A549 (cell line): ENCODE data around the gene LAMC1. TPM values are rescaled to one million over a fixed set of nuclear protein-coding genes. Genes with fewer than 3 reads are reported as not detected.
"Not testable (repeated sequence)": the region's sequence is repeated elsewhere in the genome, so short reads cannot be mapped to it uniquely, and the experiment has no call there.

Experiments
- ATAC-seq, 2 experiments: fragments of 200-7000 bp in 1 of 2; fragments of >200 bp in 1 of 2; cut with Nextera tagmentation in 1 of 2; cut with Tn5 transposase in 1 of 2; 3 replicates each; pipeline versions ENCODE4 v1.8.0 to v1.9.1; 2018 to 2020; ENCODE audit warnings: mild to moderate bottlenecking in 1 of 2, moderate library complexity in 1 of 2
- CTCF ChIA-PET: fragments of 300-600 bp; sonication (Branson Sonifier 250); formaldehyde crosslinking; extraction: SDS; loops from one replicate; lab custom pipeline; 2021; ENCODE audit warnings: antibody characterized with exemption, inconsistent platforms; lab: Yijun Ruan, JAX
- POLR2A ChIA-PET: fragments of 350-600 bp; formaldehyde crosslinking; extraction: SDS; loops from one replicate; lab custom pipeline; 2021; ENCODE audit warnings: antibody characterized with exemption, inconsistent platforms; lab: Yijun Ruan, JAX
- DNase-seq, 2 experiments: peaks; one replicate each; pipeline versions ENCODE4 v3.0.0 to v3.0.0-alpha.2; 2011 to 2016; ENCODE audit warnings: low read depth in 1 of 2, low spot score in 1 of 2
- FAIRE-seq: peaks from 2 replicates; lab custom pipeline; 2011; peaks lifted over from hg19 to GRCh38; lab: Jason Lieb, UNC
- H3K27ac ChIP-seq, 2 experiments: fragments of >200 bp; sonication (Bioruptor Twin); formaldehyde crosslinking; 3 replicates each; pipeline ENCODE4 v1.5.1; 2016 to 2017
- H3K4me1 ChIP-seq: fragments of >200 bp; sonication (Bioruptor Twin); formaldehyde crosslinking; 3 replicates; pipeline ENCODE4 v1.6.1; 2016
- H3K4me2 ChIP-seq: fragments of >200 bp; sonication (Bioruptor Twin); formaldehyde crosslinking; 3 replicates; pipeline ENCODE4 v1.6.1; 2016
- H3K4me3 ChIP-seq: fragments of >200 bp; sonication (Bioruptor Twin); formaldehyde crosslinking; 3 replicates; pipeline ENCODE4 v1.5.1; 2016
- H3K9me3 ChIP-seq: fragments of >200 bp; sonication (Bioruptor Twin); formaldehyde crosslinking; 3 replicates; pipeline ENCODE4 v1.6.1; 2016
- BHLHE40 ChIP-seq: IDR thresholded peaks from 2 replicates; pipeline ENCODE4 v1.6.1; 2012; ENCODE audit warnings: low read depth, low read length, inconsistent platforms
- E2F6 ChIP-seq: IDR thresholded peaks from 2 replicates; pipeline ENCODE4 v1.6.1; 2012; ENCODE audit warnings: low read depth, borderline replicate concordance
- ESRRA ChIP-seq: fragments of 150-350 bp; IDR thresholded peaks from 2 replicates; pipeline ENCODE4 v1.6.1; 2014; ENCODE audit warnings: mild to moderate bottlenecking, low read length, borderline replicate concordance
- FOSL2 ChIP-seq, 2 experiments: fragments of 450-650 bp in 1 of 2; fragments of >200 bp in 1 of 2; sonication (Bioruptor Twin) in 1 of 2; formaldehyde crosslinking; IDR thresholded peaks; 2 replicates each; pipeline versions ENCODE4 v1.5.0 to v1.6.1; 2016 to 2020; ENCODE audit warnings: mild to moderate bottlenecking in 1 of 2, moderate library complexity in 1 of 2
- HDAC2 ChIP-seq: fragments of 200-600 bp; sonication (generic); IDR thresholded peaks from 2 replicates; pipeline ENCODE4 v1.6.1; 2016
- HEYL ChIP-seq: fragments of 250-450 bp; sonication (Bioruptor Pico); IDR thresholded peaks from 2 replicates; pipeline ENCODE4 v1.8.0; 2021; ENCODE audit warnings: mild to moderate bottlenecking, moderate library complexity
- KDM5A ChIP-seq: fragments of 200-600 bp; sonication (generic); IDR thresholded peaks from 2 replicates; pipeline ENCODE4 v1.6.1; 2016; ENCODE audit warnings: antibody characterized with exemption, mild to moderate bottlenecking
- MAFK ChIP-seq: fragments of 450-650 bp; IDR thresholded peaks from 2 replicates; pipeline ENCODE4 v1.6.1; 2014; ENCODE audit not compliant: partially characterized antibody
- MYC ChIP-seq: IDR thresholded peaks from 2 replicates; pipeline ENCODE4 v1.6.1; 2012; ENCODE audit warnings: mild to moderate bottlenecking, inconsistent platforms, low read length, improper control_type of control experiment, borderline replicate concordance
- PHF8 ChIP-seq: fragments of 200-600 bp; sonication (generic); IDR thresholded peaks from 2 replicates; pipeline ENCODE4 v1.6.1; 2016; ENCODE audit warnings: low read depth, mild to moderate bottlenecking, antibody characterized with exemption, moderate library complexity, borderline replicate concordance
- RARB ChIP-seq: fragments of 250-450 bp; sonication (Bioruptor Pico); IDR thresholded peaks from 2 replicates; pipeline ENCODE4 v1.8.0; 2021; ENCODE audit warnings: mild to moderate bottlenecking, moderate library complexity
- RNF2 ChIP-seq: fragments of 200-600 bp; sonication (generic); IDR thresholded peaks from 2 replicates; pipeline ENCODE4 v1.6.1; 2016; ENCODE audit warnings: low read depth, mild to moderate bottlenecking, antibody characterized with exemption, moderate library complexity, borderline replicate concordance
- SMC3 ChIP-seq: fragments of >200 bp; sonication (Bioruptor Twin); formaldehyde crosslinking; IDR thresholded peaks from 3 replicates; pipeline ENCODE4 v1.6.1; 2018; ENCODE audit warnings: inconsistent platforms
- SREBF2 ChIP-seq: fragments of 450-650 bp; IDR thresholded peaks from 2 replicates; pipeline ENCODE4 v1.6.1; 2014; ENCODE audit warnings: mild to moderate bottlenecking, moderate library complexity
- TP53 ChIP-seq: fragments of 250-450 bp; sonication (Bioruptor Pico); IDR thresholded peaks from 2 replicates; pipeline ENCODE4 v1.5.0; 2021; ENCODE audit warnings: mild to moderate bottlenecking, moderate library complexity
- ZC3H11A ChIP-seq: fragments of 450-650 bp; IDR thresholded peaks from 2 replicates; pipeline ENCODE4 v1.6.1; 2014; ENCODE audit warnings: antibody characterized with exemption, mild to moderate bottlenecking
- ZNF302 ChIP-seq: fragments of 250-450 bp; sonication (Bioruptor Pico); IDR thresholded peaks from 2 replicates; pipeline ENCODE4 v1.9.0; 2021; ENCODE audit warnings: inconsistent platforms, mild to moderate bottlenecking, moderate library complexity
- WGBS: methylation state at CpG from one replicate; pipeline ENCODE4 v1.1.6; 2017; ENCODE audit errors: missing lambda C conversion rate; 5-methylcytosine and 5-hydroxymethylcytosine counted together
- polyA plus RNA-seq, 4 experiments: library from polyadenylated mRNA; depleted of rRNA in 3 of 4; stranded (reverse); fragments of >200 nt; fragmentation: RNase III in 1 of 4; extraction: RNeasy Plus Mini Kit Qiagen cat#74134 plus additional on column Dnase treatment in 1 of 4; gene quantifications; 2 replicates in 3 of 4; 3 replicates in 1 of 4; pipeline ENCODE4 v1.2.3, GENCODE V29; 2011 to 2017
- TF ChIP-seq, protein P1 (sequence below): IDR thresholded peaks from 2 replicates; pipeline ENCODE4 v1.6.1; 2012
- TF ChIP-seq, protein P2 (sequence below): fragments of >200 bp; sonication (Bioruptor Twin); formaldehyde crosslinking; IDR thresholded peaks from 3 replicates; pipeline ENCODE4 v1.5.1; 2016
- TF ChIP-seq, protein P3 (sequence below): fragments of 250-450 bp; sonication (Bioruptor Pico); IDR thresholded peaks from 2 replicates; pipeline ENCODE4 v1.5.0; 2020; ENCODE audit warnings: low read depth, mild to moderate bottlenecking, moderate library complexity

The LAMC1 gene
- polyA plus RNA-seq, 2 of the 4 experiments (the other 2 are of a cell fraction) = 93.7 to 152 TPM

DNA sequence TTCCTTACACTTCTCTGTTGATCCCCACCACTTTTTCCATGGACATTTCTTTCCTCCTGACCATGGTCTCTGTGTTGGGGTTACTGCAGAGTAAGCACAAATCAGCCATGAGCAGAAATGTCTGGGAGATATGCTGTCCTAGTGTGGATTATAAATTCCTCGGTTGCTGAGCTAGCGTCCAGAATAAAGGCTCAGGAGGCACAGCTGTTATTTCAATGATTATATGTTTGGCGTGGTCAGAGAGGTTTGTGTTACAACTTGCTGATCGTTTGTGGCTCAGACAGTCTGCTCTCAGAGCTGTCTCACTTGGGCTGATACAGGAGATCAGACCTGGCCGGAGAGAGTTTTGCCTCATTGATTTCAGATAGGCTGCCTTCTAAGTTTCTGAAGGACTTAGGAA, 125.4 kb downstream of the LAMC1 start:
- CTCF ChIA-PET = interaction anchor here (0.7 to 1.2 kb wide), 2 partner anchors 79 to 186 kb away, joined by 3 read pairs; no protein-coding TSS in a partner anchor
- DNase-seq (no peak), ATAC-seq (peak; percentile 42 to 51; a peak in 4 of 6 replicates), FAIRE-seq (no peak)
- POLR2A ChIA-PET = no interaction called here
- H3K4me3 ChIP-seq = no peak overlapping the region
- no peak overlapping the region for H3K4me2 ChIP-seq
- no peaks in the 10 kb centered on the region for H3K4me1 ChIP-seq
- TF ChIP-seq ZNF302 (CRISPR knock-in tag) (no peak), MAFK (peak; percentile 74), ZC3H11A (no peak)
- no peaks in the 10 kb centered on the region for H3K9me3 ChIP-seq
- 0 out of 6 replicates have a peak overlapping the region, but pooled peaks of 1 of the 2 experiments have one; percentile 12 for H3K27ac ChIP-seq
- 81% methylated on average over 5 of the region's 5 CpGs for WGBS

DNA sequence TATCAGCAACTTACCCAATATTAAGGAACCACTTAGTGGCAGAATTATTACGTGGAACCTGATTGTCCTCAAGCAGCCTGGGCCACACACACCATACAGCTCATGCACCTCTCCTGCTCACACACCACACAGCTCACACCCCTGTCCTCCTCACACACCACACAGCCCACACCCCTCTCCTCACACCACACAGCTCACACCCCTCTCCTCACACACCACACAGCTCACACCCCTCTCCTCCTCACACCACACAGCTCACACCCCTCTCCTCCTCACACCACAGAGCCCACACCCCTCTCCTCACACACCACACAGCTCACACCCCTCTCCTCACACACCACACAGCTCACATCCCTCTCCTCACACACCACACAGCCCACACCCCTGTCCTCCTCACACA, 126.1 kb downstream of the LAMC1 start:
- H3K27ac ChIP-seq = peak overlapping the region in 1 of 2 experiments; percentile 26; a peak in 1 of 6 replicates
- TF ChIP-seq KDM5A (no peak), E2F6 (no peak), RNF2 (no peak), HEYL (CRISPR knock-in tag) (no peak), FOSL2 (IDR thresholded peaks at IDR 0.05) (no peak), FOSL2 (CRISPR knock-in tag; IDR thresholded peaks at IDR 0.05) (no peak), RARB (CRISPR knock-in tag) (no peak), TP53 (CRISPR knock-in tag) (no peak), BHLHE40 (no peak), HDAC2 (no peak), SREBF2 (no peak), PHF8 (no peak), ZC3H11A (no peak), SMC3 (no peak), MYC (no peak), ESRRA (no peak)
- TF ChIP-seq, protein P1, sequence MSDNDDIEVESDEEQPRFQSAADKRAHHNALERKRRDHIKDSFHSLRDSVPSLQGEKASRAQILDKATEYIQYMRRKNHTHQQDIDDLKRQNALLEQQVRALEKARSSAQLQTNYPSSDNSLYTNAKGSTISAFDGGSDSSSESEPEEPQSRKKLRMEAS = no peak
- TF ChIP-seq, protein P2, sequence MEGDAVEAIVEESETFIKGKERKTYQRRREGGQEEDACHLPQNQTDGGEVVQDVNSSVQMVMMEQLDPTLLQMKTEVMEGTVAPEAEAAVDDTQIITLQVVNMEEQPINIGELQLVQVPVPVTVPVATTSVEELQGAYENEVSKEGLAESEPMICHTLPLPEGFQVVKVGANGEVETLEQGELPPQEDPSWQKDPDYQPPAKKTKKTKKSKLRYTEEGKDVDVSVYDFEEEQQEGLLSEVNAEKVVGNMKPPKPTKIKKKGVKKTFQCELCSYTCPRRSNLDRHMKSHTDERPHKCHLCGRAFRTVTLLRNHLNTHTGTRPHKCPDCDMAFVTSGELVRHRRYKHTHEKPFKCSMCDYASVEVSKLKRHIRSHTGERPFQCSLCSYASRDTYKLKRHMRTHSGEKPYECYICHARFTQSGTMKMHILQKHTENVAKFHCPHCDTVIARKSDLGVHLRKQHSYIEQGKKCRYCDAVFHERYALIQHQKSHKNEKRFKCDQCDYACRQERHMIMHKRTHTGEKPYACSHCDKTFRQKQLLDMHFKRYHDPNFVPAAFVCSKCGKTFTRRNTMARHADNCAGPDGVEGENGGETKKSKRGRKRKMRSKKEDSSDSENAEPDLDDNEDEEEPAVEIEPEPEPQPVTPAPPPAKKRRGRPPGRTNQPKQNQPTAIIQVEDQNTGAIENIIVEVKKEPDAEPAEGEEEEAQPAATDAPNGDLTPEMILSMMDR = no peak
- TF ChIP-seq, protein P3, sequence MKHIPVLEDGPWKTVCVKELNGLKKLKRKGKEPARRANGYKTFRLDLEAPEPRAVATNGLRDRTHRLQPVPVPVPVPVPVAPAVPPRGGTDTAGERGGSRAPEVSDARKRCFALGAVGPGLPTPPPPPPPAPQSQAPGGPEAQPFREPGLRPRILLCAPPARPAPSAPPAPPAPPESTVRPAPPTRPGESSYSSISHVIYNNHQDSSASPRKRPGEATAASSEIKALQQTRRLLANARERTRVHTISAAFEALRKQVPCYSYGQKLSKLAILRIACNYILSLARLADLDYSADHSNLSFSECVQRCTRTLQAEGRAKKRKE (CRISPR knock-in tag) = no peak
- ChIA-PET CTCF (interaction anchor here (0.6 to 1.2 kb wide), 3 partner anchors 14 to 187 kb away, joined by 3 read pairs; no protein-coding TSS in a partner anchor), POLR2A (no interaction called here)
- no peaks in the 10 kb centered on the region for H3K4me1 ChIP-seq
- WGBS = 92% methylated on average over 1 of the region's 1 CpG
- DNase-seq = no peak
- H3K4me3 ChIP-seq = no peak overlapping the region
- FAIRE-seq = no peak
- H3K9me3 ChIP-seq = no peaks in the 10 kb centered on the region
- ATAC-seq = peak in 1 of 2 experiments; percentile 17; a peak in 1 of 6 replicates
- H3K4me2 ChIP-seq = no peak overlapping the region

GRCh38 chr1:183150032-183150431, 126.8 kb downstream of the LAMC1 start:
- POLR2A ChIA-PET, H3K4me1 ChIP-seq, ATAC-seq, FAIRE-seq, H3K4me2 ChIP-seq, H3K4me3 ChIP-seq, DNase-seq, H3K9me3 ChIP-seq, H3K27ac ChIP-seq: not testable (repeated sequence)
- CTCF ChIA-PET = interaction anchor here (0.6 to 1.2 kb wide), 2 partner anchors 109 to 187 kb away, joined by 3 read pairs; no protein-coding TSS in a partner anchor
- TF ChIP-seq MAFK = peak; percentile 33
- WGBS = 100% methylated on average over 1 of the region's 1 CpG
